Amniotic stem cell (primary cell): ENCODE data around the gene KRTAP12-4.
"Not testable (repeated sequence)": the region's sequence is repeated elsewhere in the genome, so short reads cannot be mapped to it uniquely, and the experiment has no call there.

Experiments
- DNase-seq: peaks from one replicate; lab custom pipeline; 2025; lab: John Stamatoyannopoulos, UW

KRTAP12-4 gene

DNA sequence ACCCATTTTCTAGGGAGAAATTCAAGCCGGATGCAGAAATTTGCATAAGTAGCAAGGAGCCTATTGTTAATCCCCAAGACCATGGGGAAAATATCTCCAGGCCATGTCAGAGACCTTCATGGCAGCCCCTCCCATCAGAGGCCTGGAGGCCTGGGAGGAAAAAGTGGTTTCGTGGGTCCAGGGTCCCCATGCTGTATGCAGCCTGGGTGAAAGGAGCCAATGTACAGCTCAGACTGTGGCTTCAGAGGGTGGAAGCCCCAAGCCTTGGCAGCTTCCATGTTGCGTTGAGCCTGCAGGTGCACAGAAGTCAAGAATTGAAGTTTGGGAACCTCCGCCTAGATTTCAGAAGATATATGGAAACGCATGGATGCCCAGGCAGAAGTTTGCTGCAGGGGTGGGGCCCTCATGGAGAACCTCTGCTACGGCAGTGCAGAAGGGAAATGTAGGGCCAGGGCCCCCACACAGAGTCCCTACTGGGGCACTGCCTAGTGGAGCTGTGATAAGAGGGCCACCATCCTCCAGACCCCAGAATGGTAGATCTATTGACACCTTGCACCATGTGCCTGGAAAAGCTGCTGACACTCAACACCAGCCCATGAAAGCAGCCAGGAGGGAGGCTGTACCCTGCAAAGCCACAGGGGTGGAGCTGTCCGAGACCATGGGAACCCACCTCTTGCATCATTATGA, 44.2 kb downstream of the KRTAP12-4 start:
- not testable (repeated sequence) for DNase-seq

DNA sequence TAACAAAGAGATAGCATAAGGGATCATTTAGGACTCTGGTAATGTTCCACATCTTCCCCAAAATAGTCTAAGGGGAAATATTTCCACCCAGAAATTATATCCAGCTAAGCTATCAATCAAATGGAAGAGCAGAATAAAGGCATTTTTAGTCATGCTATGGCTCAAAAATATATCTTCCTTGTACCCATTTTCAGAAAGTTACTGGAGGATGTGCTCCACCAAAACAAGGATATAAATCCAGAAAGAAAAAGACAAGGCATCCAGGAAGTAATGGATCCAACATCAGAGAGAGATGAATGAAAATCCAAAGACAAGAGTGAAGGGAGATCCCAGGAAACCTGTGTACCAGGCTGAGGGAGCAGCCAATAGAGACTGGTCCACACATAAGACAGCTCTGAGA, 45.3 kb downstream of the KRTAP12-4 start:
- no peak for DNase-seq

DNA sequence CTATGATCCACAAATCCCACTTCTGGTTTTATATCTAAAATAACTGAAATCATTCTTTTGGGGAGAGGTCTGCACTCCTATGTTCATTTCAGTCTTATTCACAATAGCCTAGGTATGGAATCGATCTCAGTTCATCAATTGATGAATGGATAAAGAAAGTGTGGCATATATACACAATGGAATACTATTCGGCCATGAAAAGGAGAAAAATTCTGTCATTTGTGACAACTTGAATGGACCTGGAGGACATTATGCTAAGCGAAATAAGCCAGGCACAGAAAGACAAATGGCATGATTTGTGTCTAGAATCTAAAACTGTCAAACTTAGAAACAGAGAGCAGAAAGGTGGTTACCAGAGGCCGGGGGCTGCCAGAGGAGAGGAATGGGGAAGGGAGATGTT, 48.0 kb downstream of the KRTAP12-4 start:
- DNase-seq: no peak
